OCI-LY7 (cell line): ENCODE results near the gene TFG. TPM values are rescaled to one million over a fixed set of nuclear protein-coding genes. Genes with fewer than 3 reads are reported as not detected.

Experiments used
- BruUV-seq: library from RNA; stranded (reverse); fragments of 400-500 nt; replicated peaks from 2 replicates; lab custom pipeline; 2021; lab: Mats Ljungman, UMichigan
- CTCF ChIA-PET: fragments of 300-600 bp; sonication (Branson Sonifier 250); formaldehyde crosslinking; loops from one replicate; lab custom pipeline; 2022; ENCODE audit warnings: antibody characterized with exemption; ENCODE audit not compliant: unreplicated experiment; lab: Charles Lee
- POLR2A ChIA-PET: fragments of 300-600 bp; sonication (Branson Sonifier 250); formaldehyde crosslinking; loops from one replicate; lab custom pipeline; 2022; ENCODE audit warnings: antibody characterized with exemption; lab: Charles Lee
- DNase-seq: peaks from one replicate; pipeline ENCODE4 v3.0.0-alpha.2; 2015; ENCODE audit warnings: low spot score
- H2AFZ ChIP-seq: fragments of 200-600 bp; sonication (generic), shearing (Covaris generic); 2 replicates; pipeline ENCODE4 v1.6.1; 2014; ENCODE audit warnings: mild to moderate bottlenecking, antibody characterized with exemption, low read length, moderate library complexity
- H3K27ac ChIP-seq: fragments of 200-600 bp; sonication (generic); 2 replicates; pipeline ENCODE4 v1.5.1; 2014; ENCODE audit warnings: mixed run types, low read depth, mild to moderate bottlenecking, moderate library complexity, low read length, inconsistent platforms; ENCODE audit not compliant: poor library complexity, severe bottlenecking
- H3K36me3 ChIP-seq: fragments of 200-600 bp; sonication (generic); 2 replicates; pipeline ENCODE4 v1.6.1; 2014; ENCODE audit warnings: mild to moderate bottlenecking, antibody characterized with exemption, low read length, moderate library complexity, mixed read lengths; ENCODE audit not compliant: insufficient read depth
- H3K4me1 ChIP-seq: fragments of 200-600 bp; sonication (generic); 2 replicates; pipeline ENCODE4 v1.5.1; 2014; ENCODE audit warnings: mild to moderate bottlenecking, low read length; ENCODE audit not compliant: insufficient read depth, poor library complexity, severe bottlenecking
- H3K4me2 ChIP-seq: fragments of 200-600 bp; sonication (generic); 2 replicates; pipeline ENCODE4 v1.6.1; 2014; ENCODE audit warnings: mild to moderate bottlenecking, low read length
- H3K4me3 ChIP-seq: fragments of 200-600 bp; sonication (generic); 2 replicates; pipeline ENCODE4 v1.5.1; 2014; ENCODE audit warnings: mild to moderate bottlenecking, low read depth, low read length; ENCODE audit not compliant: poor library complexity, severe bottlenecking
- H3K79me2 ChIP-seq: fragments of 200-600 bp; sonication (generic); 2 replicates; pipeline ENCODE4 v1.6.1; 2016; ENCODE audit warnings: low read depth, mild to moderate bottlenecking, low read length, moderate library complexity, mixed read lengths; ENCODE audit not compliant: insufficient read depth
- H3K9me2 ChIP-seq: fragments of 200-600 bp; sonication (generic); 2 replicates; pipeline ENCODE4 v1.6.1; 2016; ENCODE audit warnings: mild to moderate bottlenecking, low read length, mixed read lengths; ENCODE audit not compliant: insufficient read depth
- H3K9me3 ChIP-seq: fragments of 200-600 bp; sonication (generic); 2 replicates; pipeline ENCODE4 v1.6.1; 2014; ENCODE audit warnings: mild to moderate bottlenecking, mixed run types, low read length, mixed read lengths
- H4K20me1 ChIP-seq: fragments of 200-600 bp; sonication (generic); 2 replicates; pipeline ENCODE4 v1.6.1; 2014; ENCODE audit warnings: mild to moderate bottlenecking, antibody characterized with exemption, low read length, moderate library complexity, mixed read lengths; ENCODE audit not compliant: insufficient read depth
- EZH2phosphoT487 ChIP-seq: fragments of 200-600 bp; sonication (generic); IDR thresholded peaks from 2 replicates; pipeline ENCODE4 v1.6.1; 2018; ENCODE audit warnings: low read depth, borderline replicate concordance, mild to moderate bottlenecking, mixed run types, antibody characterized with exemption, low read length, moderate library complexity, mixed read lengths
- intact Hi-C: fragments of 100-400 bp; cut with micrococcal nuclease; formaldehyde crosslinking; loops from one replicate; pipeline ENCODE4 v1.10.0; 2022; ENCODE audit not compliant: unreplicated experiment
- total RNA-seq, 2 experiments: library from RNA; depleted of rRNA in 1 of 2; stranded (reverse); fragments of >200 nt in 1 of 2; shearing (Covaris generic) in 1 of 2; gene quantifications; 2 replicates each; pipeline ENCODE4 v1.2.3, GENCODE V29; 2014 to 2022
- TF ChIP-seq, protein P1 (sequence below): fragments of 200-600 bp; sonication (generic); conservative IDR thresholded peaks from 2 replicates; pipeline ENCODE4 v1.5.1; 2014; ENCODE audit warnings: mild to moderate bottlenecking, antibody characterized with exemption, low read length, moderate library complexity, mixed read lengths

Gene TFG
- total RNA-seq, 2 experiments from 2014 or later, result 29.4 to 61.1 TPM

DNA sequence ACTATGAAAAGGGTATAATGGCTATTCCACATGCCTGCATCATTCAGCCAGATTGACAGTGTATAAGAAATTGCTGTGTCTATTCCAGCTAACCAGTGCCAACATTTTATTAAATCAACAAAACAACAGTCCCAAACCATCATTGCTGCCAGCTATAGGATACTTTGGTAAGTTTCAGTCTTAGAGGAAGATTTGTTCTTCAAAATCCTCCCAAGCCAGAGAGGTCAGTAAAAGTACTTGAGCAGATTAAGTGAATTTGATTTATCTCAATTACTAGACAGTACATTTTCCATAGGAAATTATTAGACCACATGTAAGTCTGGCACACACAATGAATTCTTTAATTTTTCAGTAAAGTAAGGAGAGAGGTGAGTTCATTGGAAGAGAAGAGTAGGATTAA is 50.7 kb downstream of the TFG start:
- Histone ChIP-seq H3K27ac (no peak overlapping the region), H3K9me2 (no peaks in the 10 kb centered on the region), H3K36me3 (no peaks in the 10 kb centered on the region), H3K9me3 (no peaks in the 10 kb centered on the region), H2AFZ (no peak overlapping the region), H4K20me1 (no peaks in the 10 kb centered on the region), H3K4me2 (no peak overlapping the region), H3K79me2 (no peaks in the 10 kb centered on the region), H3K4me3 (no peak overlapping the region), H3K4me1 (no peaks in the 10 kb centered on the region)
- ChIA-PET POLR2A (interaction anchor here (1.3 kb wide), 1 partner anchor 16 kb away, joined by 5 read pairs; no protein-coding TSS in a partner anchor), CTCF (no interaction called here)
- DNase-seq, result no peak
- TF ChIP-seq EZH2phosphoT487, result no peak
- TF ChIP-seq, protein P1, sequence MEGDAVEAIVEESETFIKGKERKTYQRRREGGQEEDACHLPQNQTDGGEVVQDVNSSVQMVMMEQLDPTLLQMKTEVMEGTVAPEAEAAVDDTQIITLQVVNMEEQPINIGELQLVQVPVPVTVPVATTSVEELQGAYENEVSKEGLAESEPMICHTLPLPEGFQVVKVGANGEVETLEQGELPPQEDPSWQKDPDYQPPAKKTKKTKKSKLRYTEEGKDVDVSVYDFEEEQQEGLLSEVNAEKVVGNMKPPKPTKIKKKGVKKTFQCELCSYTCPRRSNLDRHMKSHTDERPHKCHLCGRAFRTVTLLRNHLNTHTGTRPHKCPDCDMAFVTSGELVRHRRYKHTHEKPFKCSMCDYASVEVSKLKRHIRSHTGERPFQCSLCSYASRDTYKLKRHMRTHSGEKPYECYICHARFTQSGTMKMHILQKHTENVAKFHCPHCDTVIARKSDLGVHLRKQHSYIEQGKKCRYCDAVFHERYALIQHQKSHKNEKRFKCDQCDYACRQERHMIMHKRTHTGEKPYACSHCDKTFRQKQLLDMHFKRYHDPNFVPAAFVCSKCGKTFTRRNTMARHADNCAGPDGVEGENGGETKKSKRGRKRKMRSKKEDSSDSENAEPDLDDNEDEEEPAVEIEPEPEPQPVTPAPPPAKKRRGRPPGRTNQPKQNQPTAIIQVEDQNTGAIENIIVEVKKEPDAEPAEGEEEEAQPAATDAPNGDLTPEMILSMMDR, result no peak
- no TSS peak for BruUV-seq
- intact Hi-C loops, result no loop called here

- DNase-seq, result no peak
- H3K36me3 ChIP-seq, result no peaks in the 10 kb centered on the region
- no peaks in the 10 kb centered on the region for H4K20me1 ChIP-seq
- intact Hi-C loops, result no loop called here
- no peak overlapping the region for H3K27ac ChIP-seq
- no peak overlapping the region for H2AFZ ChIP-seq
- H3K79me2 ChIP-seq, result no peaks in the 10 kb centered on the region
- POLR2A ChIA-PET, result interaction anchor here (1.3 kb wide), 1 partner anchor 17 kb away, joined by 5 read pairs; no protein-coding TSS in a partner anchor
- no peak for TF ChIP-seq EZH2phosphoT487
- TF ChIP-seq, protein P1, result no peak
- H3K4me1 ChIP-seq, result no peaks in the 10 kb centered on the region
- no peak overlapping the region for H3K4me3 ChIP-seq
- no peaks in the 10 kb centered on the region for H3K9me3 ChIP-seq
- no peaks in the 10 kb centered on the region for H3K9me2 ChIP-seq
- H3K4me2 ChIP-seq, result no peak overlapping the region
- no TSS peak for BruUV-seq
- CTCF ChIA-PET, result no interaction called here
Observed at GRCh38 chr3:100760377-100760776, 51.1 kb downstream of the TFG start.

DNA sequence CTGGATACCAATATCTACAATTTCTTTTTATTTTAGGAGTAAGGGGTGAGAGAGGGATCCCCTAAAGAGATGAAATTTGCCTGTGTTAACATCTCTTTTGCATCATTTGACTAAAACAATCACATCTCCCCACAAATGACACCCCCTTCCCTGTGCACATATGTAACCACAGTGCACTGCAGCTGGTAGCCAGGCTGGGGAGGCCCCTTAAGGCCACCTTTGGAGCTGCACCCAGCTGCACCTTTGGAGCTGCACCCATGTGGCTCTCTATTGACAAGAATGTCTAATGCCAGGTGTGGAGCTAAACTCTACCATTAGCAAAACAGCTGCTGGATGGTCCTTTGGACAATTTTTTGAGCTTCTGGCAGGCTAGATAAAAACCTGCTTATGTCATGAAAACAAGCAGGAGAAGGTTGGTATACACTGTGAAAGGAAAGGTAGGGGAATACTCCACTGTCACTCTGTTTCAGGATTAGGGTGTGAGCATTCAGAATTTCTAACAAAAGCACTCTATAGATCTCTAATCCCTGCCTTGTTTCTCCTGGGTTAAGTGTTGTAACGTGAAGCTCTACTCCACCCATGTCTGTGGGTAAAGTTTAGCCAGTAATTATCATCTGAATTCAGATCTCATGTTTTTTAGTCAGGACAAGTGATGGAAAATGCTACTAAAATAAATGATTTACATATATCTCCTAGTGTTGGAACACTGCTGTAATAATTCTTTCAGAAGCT is 52.1 kb downstream of the TFG start:
- Histone ChIP-seq H2AFZ (no peak overlapping the region), H3K27ac (no peak overlapping the region), H3K79me2 (no peaks in the 10 kb centered on the region), H3K4me1 (no peaks in the 10 kb centered on the region), H3K9me3 (no peaks in the 10 kb centered on the region), H3K36me3 (no peaks in the 10 kb centered on the region), H3K4me2 (no peak overlapping the region), H4K20me1 (no peaks in the 10 kb centered on the region), H3K9me2 (no peaks in the 10 kb centered on the region), H3K4me3 (no peak overlapping the region)
- no peak for TF ChIP-seq EZH2phosphoT487
- TF ChIP-seq, protein P1, result peak; percentile 64
- CTCF ChIA-PET, result no interaction called here
- POLR2A ChIA-PET, result interaction anchor here (0.6 to 1.1 kb wide), 4 partner anchors 16 to 857 kb away, joined by 3 to 6 read pairs (median 4); no protein-coding TSS in a partner anchor
- intact Hi-C loops, result no loop called here
- DNase-seq, result peak; percentile 35
- BruUV-seq, result no TSS peak
